Right lobe of liver (tissue), 4 donors: ENCODE data around the gene TMEM125.

Experiments used
- POLR2A ChIP-seq: fragments of 450-650 bp; IDR thresholded peaks from one replicate; pipeline ENCODE4 v1.6.1; 2017; ENCODE audit warnings: antibody characterized with exemption, mild to moderate bottlenecking
- TF ChIP-seq, protein P1 (sequence below), 4 donors: fragments of 200-600 bp in 3 of 4; fragments of 450-650 bp in 1 of 4; IDR thresholded peaks; one replicate each; pipeline versions ENCODE4 v1.5.1 to v1.8.0; 2016 to 2022; ENCODE audit warnings: antibody characterized with exemption in 4 of 4, mild to moderate bottlenecking in 2 of 4
- donor health status: DM: no; HTN: no; CAD: no.
- donor health status: DM: no; HTN: no; CAD: no.
- donor health status: DM: no; HTN: yes; CAD: no.

DNA sequence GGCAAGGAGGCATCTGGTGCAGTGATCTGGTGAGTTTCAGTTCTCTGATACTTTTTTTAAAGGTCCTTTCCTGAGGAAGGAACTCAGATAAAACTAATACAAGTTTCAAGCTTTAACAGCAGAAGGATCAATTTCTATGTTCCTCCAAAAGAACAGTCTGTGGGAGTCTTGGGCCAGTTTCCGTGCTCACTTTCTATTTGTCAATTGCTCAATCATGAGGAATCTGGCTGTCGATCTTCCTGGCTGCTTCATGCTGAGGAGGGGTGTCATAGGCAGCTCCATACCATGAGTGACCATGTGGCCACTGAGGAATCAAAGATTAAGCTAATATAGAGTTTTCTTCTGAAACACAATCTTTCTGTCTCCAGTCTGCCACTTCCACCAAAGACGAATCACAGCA is 11.4 kb upstream of the TMEM125 start:
- TF ChIP-seq, protein P1, sequence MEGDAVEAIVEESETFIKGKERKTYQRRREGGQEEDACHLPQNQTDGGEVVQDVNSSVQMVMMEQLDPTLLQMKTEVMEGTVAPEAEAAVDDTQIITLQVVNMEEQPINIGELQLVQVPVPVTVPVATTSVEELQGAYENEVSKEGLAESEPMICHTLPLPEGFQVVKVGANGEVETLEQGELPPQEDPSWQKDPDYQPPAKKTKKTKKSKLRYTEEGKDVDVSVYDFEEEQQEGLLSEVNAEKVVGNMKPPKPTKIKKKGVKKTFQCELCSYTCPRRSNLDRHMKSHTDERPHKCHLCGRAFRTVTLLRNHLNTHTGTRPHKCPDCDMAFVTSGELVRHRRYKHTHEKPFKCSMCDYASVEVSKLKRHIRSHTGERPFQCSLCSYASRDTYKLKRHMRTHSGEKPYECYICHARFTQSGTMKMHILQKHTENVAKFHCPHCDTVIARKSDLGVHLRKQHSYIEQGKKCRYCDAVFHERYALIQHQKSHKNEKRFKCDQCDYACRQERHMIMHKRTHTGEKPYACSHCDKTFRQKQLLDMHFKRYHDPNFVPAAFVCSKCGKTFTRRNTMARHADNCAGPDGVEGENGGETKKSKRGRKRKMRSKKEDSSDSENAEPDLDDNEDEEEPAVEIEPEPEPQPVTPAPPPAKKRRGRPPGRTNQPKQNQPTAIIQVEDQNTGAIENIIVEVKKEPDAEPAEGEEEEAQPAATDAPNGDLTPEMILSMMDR (IDR thresholded peaks at IDR 0.05) = no peak
- TF ChIP-seq POLR2A = no peak
